GM21737 (cell line): ENCODE results near the gene SGTA.
"Not testable (repeated sequence)": the region's sequence is repeated elsewhere in the genome, so short reads cannot be mapped to it uniquely, and the experiment has no call there.

Experiments used
- ATAC-seq: cut with Tn5 transposase; IDR thresholded peaks from one replicate; pipeline ENCODE4 v1.9.1; 2021; ENCODE audit warnings: mild to moderate bottlenecking, moderate library complexity; ENCODE audit not compliant: unreplicated experiment

Gene SGTA, protein sequence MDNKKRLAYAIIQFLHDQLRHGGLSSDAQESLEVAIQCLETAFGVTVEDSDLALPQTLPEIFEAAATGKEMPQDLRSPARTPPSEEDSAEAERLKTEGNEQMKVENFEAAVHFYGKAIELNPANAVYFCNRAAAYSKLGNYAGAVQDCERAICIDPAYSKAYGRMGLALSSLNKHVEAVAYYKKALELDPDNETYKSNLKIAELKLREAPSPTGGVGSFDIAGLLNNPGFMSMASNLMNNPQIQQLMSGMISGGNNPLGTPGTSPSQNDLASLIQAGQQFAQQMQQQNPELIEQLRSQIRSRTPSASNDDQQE

DNA sequence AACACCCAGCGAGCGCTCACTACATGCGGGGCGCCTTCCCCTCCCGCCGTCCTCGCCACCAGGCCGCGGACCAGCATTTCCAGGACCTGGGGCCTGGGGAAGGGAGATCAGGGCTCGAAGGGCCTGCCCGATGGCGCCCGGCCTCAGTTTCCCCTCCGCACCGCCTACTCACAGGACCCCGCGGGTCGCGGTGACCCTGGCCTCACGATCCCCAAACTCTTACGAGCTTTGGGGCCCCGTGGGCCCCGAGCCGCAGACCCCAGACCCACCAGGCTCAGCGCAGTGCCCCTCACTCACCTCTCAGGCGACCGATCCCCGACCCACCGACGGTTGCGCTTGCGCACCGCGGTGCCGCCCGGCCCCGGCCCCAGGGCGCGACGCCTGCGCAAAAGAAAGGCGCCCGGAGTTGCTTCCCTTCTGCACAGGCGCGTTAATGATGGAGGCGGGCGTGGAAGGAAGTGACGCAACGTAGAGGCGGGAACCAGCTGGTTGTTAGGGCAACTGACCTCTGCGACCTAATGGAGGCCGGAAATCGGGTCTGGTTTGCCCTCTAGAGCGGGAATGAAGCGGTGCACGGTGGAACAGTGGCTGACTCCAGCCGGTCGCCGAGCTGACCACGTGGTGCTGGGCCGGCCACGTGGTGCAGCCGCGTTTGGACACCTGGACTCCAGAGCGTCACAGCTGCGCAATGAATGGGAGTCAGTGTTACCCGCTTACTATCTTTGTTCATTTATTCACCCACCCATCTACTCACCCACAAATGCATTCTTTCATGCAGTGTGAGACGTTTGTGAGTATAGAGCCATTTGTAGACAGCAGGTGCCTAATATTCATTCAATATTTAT is at the start of gene SGTA:
Gene SGTA, minus strand, starts transcription at position 338 of the 845 bp plus-strand sequence. CDS start 14,205 bp downstream, outside the sequence.
- ATAC-seq: peak; percentile 65

DNA sequence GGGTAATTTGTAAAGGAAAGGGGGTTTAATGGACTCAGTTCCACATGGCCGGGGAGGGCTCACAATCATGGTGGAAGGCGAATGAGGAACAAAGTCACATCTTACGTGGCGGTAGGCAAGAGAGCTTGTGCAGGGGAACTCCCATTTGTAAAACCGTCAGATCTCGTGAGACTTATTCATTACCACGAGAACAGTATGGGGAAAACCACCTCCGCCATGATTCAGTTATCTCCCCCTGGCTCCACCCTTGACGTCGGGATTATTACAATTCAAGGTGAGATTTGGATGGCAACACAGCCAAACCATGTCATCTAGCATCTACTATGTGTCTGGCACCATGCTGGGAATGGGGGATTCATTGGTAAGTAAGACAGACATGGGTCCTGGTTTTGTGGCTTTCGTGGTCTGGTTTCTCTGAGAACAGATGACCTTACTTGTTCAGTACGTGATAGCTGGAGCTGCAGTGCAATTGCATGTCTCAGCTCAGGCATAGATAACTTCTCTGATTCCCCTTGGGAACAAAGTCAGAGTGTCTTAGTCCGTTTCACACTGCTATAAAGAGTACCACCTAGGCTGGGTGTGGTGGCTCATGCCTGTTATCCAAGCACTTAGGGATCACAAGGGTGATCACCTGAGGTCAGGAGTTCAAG is 44.9 kb upstream of the SGTA start:
- no peak for ATAC-seq

DNA sequence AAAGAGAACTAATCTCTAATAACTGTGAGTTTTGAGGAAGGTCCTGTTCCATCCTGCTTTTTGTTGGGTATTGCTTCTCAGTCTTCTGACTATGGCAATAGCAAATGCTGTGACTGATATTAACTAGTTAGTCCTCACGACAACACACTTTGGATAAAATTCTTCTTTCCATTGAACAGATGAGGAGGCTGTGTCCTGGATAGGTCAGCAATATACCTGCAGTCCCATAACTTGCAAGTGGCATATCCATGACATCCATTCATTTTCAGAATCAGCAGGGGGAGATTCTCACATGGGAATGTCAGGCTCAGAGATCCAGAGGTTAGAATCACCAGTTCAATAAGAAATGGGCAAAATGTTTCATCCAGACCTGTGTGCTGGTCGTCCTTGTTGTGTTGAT is 43.9 kb upstream of the SGTA start:
- no peak for ATAC-seq

DNA sequence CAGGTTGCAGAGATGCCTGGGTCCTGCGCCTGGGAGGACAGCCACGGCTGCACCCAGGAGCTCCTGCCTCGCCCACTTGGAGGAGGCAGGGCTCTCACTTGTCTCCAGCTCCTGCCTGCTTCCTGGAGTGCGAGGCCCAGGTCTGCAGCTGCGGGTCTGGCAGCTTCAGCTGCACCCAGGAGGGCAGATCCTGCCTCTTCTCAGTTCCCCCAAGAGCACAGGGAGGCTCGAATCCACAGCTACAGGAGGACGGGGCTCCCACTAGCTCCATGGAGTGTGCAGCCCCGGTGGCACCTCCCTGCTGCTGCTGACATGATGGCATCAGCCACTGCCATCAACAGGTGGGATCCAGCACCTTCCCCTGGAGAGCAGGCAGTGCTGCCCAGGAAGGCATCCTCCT is 41.1 kb upstream of the SGTA start:
- ATAC-seq: no peak

DNA sequence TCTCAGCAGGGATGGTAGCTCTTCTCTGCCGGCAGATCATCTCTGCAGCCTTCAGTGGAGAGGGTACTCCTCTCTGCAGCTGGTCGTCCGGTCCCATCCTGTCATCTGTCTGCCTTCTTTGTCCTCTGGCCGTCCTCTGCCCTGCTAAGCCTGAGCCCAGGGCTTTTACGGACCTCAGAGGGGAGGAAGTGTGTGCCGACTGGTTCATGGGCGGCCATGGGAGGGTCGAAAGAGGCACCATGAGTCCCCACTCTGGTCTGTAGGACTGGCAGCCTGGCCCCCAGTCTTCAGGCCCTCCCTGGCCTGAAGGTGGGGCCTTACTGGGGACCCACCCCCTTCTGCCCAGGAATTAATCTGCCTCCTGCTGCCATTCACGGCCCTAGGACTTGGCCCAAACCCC is 40.6 kb upstream of the SGTA start:
- no peak for ATAC-seq

DNA sequence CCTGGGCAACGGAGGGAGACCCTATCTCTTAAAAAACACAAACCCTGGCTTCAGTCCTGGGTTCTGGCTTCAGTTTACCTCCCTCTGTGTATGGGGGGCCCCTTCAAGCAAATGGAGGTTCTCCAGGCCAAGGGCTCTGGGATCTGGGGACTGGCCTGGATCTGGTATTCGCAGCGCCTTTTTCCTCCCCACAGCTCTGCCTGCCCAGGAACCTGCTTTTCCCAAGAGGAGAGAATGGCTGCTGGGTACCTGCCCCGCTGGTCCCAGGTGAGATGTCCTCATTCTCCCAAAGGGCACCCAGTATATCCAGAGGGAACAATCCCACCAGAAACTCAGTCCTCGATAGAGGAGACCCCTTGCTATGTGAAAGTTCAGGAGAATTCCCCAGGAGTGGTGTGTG is 39.8 kb upstream of the SGTA start:
- ATAC-seq: no peak

DNA sequence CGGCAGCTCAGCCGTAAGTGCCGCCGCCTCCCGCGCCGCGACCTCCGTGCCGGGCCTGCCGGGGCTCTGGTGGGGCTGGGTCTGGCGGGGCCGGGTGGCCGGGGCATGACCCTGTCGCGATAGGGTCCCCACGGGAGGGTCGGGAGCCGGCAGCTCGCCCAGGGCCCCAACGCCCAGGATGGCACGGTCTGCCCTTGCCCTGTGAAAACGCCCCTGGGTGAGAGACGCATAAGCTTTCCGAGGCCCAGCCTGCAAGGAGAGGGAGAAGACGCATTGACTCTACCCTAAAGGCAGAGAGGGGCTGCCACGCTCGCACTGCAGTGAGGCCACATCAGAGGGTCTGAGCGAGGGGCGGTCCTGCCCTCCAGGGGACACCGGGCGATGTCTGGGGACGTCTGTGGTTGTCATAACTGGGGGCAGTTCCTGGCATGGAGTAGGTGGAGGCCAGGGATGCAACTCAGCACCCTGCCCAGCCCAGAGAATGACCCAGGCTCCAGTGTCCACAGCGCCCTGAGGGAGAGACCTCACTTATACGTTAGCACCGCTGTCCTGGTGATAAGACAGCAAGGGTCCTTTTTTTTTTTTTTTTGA is 37.1 kb upstream of the SGTA start:
- peak; percentile 28 for ATAC-seq

DNA sequence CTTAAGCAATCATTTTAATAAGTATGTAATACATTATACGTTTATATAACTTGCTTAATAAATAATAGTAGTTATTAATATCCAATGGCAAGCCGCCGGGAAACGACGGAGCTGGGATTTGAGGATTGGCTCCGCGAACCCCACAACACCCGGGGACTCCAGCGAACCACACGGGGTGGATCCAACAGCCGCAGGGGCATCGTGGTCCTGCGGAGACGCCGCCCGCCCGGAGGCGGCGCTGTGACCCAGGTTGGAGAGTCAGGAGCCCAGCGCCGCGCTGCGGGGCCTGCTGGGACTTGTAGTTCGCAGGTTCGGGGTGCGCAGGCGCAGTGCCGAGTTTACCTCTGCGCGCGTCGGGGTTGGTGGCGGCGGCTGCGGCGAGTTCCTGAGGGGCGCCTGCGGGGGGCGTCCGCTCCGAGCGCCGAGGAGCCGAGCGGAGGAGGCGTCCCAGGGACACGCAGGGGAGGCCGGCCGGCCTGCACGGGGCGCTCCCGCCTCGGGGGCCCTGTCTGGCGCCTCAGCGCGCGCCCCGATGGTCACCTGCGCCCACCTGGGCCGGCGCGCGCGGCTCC is 36.6 kb upstream of the SGTA start, which contains the start of gene ZNF554:
Gene ZNF554, plus strand, starts transcription at position 329 of the 572 bp plus-strand sequence. Its CDS starts 204 bp downstream, at position 533.
- peak; percentile 77 for ATAC-seq

DNA sequence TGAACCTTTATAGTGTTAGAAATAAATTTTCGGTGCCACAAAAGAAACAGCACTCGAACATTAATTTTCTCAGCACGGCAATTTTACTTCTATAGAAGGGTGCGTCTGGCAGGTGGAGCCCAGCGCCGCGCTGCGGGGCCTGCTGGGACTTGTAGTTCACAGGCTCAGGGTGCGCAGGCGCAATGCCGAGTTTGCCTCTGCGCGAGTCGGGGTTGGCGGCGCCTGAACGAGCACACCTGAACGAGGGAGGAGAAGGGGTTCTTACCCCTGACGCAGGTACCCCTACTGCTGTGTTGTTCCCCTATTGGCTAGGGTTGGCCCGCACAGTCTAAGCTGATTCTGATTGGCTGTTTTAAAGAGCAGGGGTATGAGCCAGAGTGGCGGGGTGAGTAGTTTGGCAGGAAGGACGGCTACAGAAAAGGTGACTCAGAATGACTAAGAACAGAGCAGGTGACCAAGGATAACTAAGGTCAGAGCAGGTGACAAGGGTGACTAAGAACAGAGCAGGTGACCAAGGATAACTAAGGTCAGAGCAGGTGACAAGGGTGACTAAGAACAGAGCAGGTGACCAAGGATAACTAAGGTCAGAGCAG is 34.3 kb upstream of the SGTA start:
- ATAC-seq: not testable (repeated sequence)

DNA sequence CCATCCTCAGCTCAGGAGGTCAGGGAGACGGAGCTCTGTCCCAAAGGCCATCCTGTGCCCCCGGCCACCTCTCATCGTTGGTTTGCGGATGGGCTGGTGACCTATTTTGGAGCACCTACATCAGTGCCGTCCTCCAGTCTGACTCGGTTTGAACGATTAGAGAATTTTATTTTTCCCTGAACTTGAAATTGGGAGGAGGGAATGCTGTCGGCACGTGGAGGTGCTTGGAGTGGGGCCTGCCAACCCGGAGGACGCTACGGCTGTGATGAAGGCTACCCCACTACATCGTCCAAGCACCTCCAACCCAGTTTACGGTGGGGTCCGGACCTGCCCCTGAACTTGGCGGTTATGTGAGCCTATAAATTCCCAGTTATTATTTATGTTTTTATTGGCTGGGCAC is 33.6 kb upstream of the SGTA start:
- ATAC-seq: no peak

DNA sequence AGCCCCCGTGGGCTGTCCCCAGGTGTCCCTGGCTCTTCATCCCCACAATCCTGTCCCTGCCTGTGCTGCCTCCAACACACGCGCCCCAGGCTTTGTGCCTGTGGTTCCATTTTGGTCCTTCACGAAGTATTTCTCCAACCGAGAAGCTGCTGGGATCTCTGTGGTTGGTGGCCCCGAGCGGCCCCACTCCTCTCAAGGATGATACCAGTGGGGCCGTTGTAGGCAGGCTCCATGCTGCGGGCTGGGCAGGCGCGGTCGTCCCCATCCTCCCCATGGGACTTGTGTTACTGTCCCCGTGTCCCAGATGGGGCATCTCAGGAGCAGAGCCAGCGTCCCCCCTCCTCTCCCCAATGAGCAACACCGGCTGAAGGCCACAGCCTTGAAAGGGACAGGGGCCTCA is 32.9 kb upstream of the SGTA start:
- no peak for ATAC-seq

DNA sequence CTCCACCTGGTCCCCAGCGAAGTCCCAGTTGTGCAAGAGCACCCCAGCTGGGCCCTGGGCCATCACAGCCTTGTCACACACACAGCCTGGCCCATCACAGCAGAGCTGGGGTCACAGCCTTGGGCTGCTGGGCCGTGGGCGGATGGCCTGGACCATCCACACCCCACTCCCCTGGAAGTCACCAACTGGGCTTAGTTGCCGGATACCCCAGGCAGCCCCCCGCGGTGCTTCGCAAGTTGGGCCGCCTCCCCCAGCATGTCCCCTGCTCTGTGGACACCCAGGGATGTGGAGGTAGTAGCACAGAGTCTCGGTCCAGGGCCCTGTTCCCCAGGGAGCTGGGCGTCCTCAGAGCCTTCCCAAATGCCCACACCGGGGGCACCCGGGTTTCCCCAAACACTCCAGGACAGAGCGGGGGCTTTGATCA is 32.1 kb upstream of the SGTA start:
- ATAC-seq: no peak

DNA sequence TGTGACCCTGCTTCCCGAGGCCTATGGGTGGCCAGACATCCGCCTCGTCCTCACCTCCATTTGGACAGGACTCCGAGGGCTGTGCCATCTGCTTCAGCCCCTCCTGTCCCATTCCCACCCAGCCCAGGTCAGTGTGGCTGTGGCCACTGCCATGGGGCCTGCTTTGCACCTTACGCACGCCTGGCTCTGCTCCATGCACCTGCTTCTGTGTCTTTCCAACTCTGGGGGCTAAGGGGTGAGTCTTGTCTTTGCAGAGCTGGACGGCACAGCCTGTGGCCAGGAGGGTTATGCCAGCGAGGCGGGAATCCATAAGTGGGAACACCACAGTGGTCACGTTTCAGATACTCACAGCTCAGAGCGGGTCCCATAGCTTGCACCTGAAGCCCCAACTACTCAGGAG is 31.4 kb upstream of the SGTA start:
- ATAC-seq: no peak

DNA sequence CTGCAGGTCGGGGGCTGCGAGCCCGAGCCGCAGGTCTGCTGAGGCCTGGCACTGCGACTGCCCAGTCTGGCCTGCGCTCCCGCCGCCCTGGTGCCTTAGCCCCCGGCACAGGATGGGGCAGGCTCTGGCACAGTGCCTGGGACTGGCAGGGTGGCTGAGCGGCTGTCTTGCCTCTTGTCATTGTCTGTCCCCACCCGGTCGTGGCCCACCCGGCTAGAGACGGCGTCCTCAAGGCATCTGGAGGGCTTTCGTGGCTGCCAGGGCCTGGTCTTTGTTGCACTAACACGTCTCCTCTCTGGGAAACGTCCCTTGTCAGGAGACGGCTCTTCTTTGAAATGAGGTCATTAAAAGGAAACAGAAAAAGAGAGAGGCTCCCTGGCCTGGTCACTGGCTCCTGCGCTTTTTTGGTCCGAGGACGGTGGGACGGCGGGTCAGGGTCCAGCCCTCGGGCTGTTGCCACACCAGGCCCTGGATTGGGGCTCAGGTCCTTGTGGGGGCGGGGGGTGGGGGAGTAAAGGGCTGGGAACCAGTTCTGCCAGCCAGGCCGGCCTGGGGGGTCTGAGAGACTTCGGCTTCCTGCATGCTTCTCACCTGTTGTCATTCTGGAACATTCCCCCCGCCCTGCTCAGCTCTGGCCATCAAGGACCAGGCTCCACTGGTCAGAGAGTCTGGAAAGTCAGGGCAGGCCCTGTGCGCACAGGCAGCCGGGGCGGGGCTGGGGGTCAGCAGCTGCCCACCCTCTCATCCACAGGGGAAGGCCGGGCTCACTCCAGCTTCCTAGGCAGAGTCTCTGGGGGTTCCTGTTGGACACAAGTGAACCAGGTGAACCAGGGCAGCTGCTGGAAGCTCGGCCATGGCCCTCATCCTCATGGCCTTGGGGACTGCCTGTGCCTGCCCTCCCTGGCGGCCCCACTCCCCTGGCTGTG is 30.4 kb upstream of the SGTA start:
- no peak for ATAC-seq

DNA sequence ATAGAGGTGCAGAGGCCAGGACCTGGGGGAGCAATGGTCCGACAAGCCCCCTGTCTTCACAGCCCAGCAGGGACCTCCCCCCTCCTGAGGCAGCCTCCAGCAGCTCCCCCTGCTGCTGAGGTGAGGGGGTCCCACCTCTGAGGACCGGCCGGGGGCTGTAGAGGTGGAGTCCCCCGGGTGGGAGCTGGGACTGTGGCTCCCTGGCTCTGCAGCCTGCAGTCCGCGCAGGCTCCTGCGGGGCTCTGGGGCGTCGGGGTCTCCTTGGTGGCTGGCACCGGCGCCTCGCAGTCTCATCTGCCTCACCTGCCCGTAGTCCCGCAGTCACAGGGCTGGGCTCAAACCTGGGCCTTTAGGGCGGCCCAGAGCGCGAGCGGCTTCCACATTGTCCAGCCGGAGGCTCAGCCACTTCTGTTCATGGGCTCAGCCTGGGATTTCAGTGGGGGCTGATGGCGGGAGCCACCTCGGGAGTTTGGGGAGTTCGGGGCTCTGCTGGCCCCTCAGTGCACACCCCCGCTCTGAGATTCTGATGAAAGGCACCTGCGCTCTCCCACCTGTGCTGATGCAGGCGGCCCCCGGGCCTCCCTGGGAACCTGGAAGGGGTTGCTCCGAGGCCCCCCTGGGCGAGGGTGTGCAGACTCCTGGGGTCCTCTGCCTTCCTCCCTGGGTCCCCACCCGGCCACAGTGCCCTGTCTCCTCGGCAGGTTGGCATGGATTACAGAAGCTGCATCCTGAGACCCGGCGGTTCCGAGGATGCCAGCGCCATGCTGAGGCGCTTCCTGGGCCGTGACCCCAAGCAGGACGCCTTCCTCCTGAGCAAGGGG is 29.6 kb upstream of the SGTA start:
- no peak for ATAC-seq

DNA sequence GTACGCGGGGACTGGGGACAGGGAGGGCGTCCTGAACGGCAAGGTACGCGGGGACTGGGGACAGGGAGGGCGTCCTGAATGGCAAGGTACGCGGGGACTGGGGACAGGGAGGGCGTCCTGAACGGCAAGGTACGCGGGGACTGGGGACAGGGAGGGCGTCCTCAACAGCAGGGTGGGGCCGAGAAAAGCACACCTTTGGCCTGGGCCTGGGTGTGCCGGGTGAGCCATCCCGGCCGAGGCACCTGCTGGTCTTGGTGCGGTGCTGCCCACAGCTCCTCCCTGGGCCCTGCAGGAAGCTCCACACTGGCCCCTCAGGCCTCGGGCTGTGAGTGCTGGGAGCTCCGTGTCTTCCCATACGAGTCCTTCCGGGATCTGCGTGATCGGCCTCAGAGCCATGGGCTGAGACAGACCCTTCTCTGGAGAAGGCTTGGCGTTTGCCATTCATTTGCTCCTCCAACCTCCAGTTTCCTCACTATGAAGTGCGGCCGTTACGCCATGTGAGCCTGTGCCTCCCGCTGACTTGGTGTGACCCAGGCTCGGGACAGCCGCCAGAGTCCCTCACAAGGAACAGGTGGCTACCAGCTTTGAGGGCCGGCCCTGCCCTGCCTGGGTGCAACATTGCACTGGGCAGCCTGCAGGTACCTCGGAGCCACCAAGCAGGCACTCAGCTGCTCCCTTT is 28.8 kb upstream of the SGTA start:
- no peak for ATAC-seq

DNA sequence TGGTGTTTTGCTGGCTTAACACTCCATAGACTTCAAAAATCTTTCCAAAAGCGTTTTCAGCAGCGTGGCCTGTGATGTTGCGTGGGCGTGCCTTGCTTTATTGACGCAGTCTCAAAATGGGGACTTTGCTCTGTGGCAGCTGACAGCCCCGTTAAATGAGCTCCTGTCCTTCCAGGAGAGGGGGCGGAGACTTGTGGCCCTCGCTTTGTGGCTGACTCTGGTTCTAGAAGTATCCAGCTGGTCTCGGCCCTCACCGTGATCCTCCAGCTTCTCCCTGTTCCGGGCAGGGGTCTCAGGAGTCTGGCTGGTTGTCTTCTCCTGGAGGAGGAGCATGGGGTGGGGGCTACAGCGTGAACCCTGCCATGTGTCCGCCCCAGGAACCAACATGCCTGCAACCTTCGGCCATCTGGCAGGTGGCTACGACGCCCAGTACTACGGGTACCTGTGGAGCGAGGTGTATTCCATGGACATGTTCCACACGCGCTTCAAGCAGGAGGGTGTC is 28.2 kb upstream of the SGTA start:
- ATAC-seq: no peak
